Cardiac fibroblast (primary cell): ENCODE measurements around the gene FABP3.

ENCODE experiments used
- DNase-seq, 2 donors: peaks; one replicate each; pipeline versions ENCODE4 v3.0.0 to v3.0.0-alpha.2; 2010; ENCODE audit warnings: low read depth in 2 of 2
- H3K4me3 ChIP-seq, 2 donors: replicated peaks in 1 of 2; 1 replicate in 1 of 2; 2 replicates in 1 of 2; pipeline ENCODE4 v1.5.1; 2011; ENCODE audit warnings: low read depth in 2 of 2, low read length in 2 of 2, mild to moderate bottlenecking in 2 of 2, moderate library complexity in 1 of 2
- TF ChIP-seq, protein P1 (sequence below): IDR thresholded peaks from one replicate; pipeline ENCODE4 v1.5.1; 2011; ENCODE audit warnings: low read depth, mild to moderate bottlenecking, low read length, inconsistent platforms

FABP3 gene

DNA sequence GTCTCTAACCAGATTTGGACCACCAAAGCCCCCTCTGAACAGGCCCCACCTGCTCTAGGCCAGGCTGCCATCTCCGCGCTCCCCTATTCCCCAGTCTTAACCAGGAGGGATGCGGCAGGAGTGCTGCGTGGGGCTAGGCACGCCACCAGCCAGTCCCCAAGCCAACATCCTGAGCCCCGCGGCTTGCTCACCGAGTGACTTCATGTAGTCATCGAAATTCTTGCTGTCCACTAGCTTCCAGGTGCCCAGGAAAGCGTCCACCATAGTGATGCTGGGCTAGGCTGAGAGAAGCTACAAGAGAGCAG lies 173 bp downstream of the FABP3 start:
- no peak for DNase-seq
- TF ChIP-seq, protein P1, sequence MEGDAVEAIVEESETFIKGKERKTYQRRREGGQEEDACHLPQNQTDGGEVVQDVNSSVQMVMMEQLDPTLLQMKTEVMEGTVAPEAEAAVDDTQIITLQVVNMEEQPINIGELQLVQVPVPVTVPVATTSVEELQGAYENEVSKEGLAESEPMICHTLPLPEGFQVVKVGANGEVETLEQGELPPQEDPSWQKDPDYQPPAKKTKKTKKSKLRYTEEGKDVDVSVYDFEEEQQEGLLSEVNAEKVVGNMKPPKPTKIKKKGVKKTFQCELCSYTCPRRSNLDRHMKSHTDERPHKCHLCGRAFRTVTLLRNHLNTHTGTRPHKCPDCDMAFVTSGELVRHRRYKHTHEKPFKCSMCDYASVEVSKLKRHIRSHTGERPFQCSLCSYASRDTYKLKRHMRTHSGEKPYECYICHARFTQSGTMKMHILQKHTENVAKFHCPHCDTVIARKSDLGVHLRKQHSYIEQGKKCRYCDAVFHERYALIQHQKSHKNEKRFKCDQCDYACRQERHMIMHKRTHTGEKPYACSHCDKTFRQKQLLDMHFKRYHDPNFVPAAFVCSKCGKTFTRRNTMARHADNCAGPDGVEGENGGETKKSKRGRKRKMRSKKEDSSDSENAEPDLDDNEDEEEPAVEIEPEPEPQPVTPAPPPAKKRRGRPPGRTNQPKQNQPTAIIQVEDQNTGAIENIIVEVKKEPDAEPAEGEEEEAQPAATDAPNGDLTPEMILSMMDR = no peak
- H3K4me3 ChIP-seq = peak overlapping the region; percentile 30 to 37

DNA sequence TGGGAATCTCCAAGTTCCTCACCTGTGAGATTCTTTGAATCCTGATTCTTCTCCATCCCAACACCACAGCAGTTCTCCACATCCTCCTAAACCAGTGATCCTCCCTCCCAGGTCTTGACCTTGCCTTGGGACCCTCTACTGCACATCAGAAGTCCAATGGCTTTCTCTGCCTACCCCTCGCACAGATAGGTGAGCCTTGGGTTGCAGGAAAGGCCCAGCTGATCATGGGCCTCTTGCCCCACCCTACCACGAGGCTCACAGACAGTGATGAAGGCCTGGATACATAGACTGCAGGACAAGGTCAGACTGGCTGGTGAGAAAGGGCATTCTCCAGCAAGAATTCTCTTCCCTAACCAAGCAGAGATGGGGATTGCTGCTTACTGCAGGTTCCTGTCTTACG lies 825 bp downstream of the FABP3 start:
- DNase-seq = no peak
- TF ChIP-seq, protein P1 = no peak

DNA sequence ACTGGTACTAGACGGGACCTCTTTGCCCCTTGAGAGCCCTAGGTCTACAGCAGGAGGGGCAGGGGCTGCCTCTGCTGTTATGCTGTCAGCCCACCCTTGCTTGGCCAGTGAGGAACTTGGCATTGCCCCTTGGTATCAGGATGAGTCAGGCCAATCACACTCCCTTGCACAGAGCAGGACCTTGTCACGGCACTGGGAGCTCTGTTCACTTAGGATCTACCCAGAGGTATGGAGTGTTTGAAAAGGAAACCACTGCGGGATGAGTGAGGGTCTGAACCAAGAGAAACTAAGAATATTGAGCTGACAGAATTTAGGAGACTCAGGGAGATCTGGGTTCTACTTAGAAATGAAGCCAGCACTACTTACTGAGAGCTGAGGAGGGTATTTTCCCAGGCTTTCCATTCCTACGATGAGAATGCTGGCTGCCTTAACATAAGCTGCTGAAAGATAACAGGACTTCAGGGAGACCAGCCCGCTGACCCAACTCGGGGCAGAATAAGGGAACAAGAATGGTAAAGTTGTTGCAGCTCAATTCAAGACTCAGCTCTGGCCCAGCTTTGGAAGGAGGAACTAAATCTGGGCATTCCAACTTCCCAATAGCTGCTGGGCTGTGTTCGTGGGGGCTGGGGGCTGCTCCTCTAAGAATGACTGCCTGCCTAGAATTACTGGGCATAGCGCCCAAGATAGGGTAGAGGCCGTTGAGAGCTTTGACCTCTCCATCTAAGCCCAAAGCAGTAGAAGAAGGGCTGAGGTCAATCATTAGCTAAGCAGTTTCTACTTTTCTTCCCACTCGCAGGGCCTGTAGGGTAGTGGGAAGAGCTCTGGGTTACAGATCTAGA lies 1.5 kb downstream of the FABP3 start:
- DNase-seq = no peak
- no peak overlapping the region for H3K4me3 ChIP-seq
- TF ChIP-seq, protein P1 = no peak

More for the DNA sequence above, 825 bp downstream of the FABP3 start:
- no peak overlapping the region for H3K4me3 ChIP-seq

DNA sequence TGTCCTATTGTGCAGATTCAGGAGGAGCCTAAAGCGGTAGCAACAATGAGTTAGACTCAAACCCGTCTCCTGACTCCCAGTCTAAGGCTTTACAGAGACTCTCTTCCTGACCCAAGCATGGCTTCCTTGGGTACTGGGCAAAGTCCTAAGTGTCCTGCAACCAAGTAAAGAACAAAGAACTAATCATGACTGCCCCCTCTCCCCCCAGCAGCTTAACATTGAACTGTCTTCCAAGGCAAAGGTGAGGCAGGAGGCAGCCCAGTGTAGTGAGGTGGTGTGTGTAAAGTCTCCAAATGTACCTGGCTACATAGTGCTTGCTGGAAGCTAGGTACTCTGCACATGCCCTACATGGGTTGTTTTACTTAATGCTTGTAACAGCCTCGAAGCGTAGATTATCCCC lies 2.3 kb downstream of the FABP3 start:
- TF ChIP-seq, protein P1 = no peak
- H3K4me3 ChIP-seq = no peak overlapping the region
- DNase-seq = no peak

DNA sequence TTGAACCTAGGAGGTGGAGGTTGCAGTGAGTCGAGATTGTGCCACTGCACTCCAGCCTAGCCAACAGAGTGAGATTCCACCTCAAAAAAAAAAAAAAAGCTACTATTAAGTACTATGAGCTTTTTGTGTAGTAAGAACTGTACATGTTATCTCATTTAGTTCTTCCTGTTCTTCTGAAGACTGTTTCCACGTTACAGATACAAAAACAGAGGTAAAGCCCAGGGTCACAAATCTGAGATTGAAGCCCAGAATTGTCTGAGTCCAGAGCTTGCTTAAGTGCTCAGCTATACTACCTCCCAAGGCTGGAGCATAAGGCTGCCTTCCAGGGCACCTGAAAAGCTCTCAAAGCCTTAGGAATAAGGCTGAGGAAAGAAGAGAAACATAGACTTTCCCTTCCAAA lies 2.9 kb downstream of the FABP3 start:
- DNase-seq = peak in 1 of 2 donors; percentile 43
- TF ChIP-seq, protein P1 = no peak
- H3K4me3 ChIP-seq = no peak overlapping the region

DNA sequence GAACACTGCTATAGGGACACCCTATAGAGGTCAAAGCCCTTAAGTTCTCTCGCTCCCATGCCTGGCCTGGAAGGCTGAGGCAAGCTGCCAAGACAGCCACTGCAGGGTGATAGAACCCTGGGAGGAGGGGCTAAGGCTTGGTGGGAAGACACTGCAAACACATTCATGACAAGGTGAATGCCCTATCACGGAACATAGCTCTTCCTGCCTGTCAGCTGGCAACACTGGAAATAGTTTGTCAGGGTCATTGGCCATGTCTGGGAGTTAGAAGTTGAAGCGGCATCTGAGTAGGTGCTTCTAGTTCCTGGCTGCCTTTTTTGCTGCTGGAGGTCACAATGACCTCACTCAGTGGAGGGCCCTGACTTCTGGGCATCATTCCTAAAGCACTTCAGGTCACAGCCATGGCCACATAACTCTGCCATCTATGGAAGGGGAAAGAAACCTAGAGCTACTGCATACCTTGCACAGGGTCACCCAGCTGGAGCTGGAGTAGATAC lies 4.2 kb downstream of the FABP3 start:
- DNase-seq = no peak
- TF ChIP-seq, protein P1 = no peak
- H3K4me3 ChIP-seq = no peak overlapping the region
